CMK (cell line): ENCODE data around the gene OMG.
"Not testable (repeated sequence)": the region's sequence is repeated elsewhere in the genome, so short reads cannot be mapped to it uniquely, and the experiment has no call there.

ENCODE experiments used
- DNase-seq: peaks from one replicate; pipeline ENCODE4 v3.0.0-alpha.2; 2010; ENCODE audit warnings: low read depth

OMG gene

GRCh38 chr17:31308372-31309334 is 11.6 kb upstream of the OMG start:
- no peak for DNase-seq

GRCh38 chr17:31307640-31308039 is 10.6 kb upstream of the OMG start:
- DNase-seq, result no peak

- DNase-seq, result no peak
Observed at GRCh38 chr17:31299624-31300023, 2.6 kb upstream of the OMG start.

DNA sequence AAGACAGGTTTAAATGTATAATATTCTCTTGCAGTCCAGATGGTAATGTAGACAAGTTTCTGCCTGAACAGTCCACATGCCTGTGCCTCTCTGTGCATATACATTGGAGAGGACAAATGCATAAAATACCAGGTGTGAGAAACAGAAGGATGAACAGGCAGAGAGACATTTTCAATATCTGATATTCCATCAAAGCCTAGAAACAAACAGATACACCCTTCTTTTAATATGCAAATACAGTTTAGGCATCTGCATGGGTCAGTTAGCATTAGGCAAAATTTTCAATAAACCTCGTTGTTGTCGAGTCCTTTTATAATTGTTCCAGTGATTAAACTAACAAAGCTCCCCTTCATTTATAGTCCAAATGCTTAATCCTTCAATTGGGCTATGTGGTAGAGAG is 897 bp downstream of the OMG start:
- no peak for DNase-seq

GRCh38 chr17:31295489-31295871 is 1.6 kb downstream of the OMG start:
- no peak for DNase-seq

DNA sequence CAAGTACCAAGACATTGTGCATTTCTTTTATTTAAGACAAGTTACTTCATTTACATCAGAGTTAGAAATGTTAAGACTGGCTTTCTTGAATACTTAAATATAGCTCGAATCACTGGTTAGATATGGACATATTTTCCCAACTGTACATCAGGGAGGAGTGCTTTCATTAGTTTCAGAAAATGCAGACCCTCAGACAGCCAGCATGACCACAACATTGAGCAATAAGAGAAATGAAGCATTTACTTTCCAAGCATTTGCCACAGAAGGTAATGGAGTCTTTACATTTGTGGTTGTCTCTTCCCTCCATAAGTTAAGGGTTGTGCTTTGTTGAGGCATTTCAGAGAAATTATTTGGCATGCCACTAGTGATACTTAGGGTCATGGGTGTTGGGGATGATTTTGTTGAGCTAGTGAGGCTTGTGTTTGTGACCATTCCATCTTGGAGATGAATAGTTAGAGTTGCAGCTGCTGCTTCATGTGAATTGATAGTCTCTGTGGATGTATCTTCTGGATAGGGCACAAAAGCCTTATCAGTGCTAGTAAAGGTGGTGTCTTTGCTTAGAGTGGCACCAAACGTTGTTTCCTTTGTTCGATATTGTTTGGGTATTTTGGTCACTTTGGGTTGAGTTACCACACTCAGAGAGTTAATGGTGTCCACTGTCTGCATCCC is 2.1 kb downstream of the OMG start:
- no peak for DNase-seq

- DNase-seq, result no peak
Observed at GRCh38 chr17:31294231-31294630, 2.8 kb downstream of the OMG start.

DNA sequence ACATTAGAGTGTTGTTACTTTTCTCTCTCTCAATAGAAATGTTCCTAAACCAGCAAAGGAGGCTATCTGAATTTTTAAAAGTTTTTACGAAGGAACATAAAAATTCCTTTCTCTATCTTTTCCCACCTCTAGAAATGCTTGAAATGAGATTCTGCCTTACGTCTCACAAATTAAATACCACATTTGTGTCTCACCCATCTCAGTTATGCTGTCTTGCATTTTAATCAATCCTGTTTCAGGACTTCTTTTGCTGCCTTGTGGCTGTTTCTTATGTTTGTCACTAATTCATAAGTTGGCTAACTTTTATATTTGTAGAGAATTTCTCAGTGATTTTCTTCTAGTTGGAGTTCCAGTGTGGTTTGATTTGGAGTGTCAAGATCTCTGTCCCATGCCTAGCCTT is 3.5 kb downstream of the OMG start:
- DNase-seq, result no peak

DNA sequence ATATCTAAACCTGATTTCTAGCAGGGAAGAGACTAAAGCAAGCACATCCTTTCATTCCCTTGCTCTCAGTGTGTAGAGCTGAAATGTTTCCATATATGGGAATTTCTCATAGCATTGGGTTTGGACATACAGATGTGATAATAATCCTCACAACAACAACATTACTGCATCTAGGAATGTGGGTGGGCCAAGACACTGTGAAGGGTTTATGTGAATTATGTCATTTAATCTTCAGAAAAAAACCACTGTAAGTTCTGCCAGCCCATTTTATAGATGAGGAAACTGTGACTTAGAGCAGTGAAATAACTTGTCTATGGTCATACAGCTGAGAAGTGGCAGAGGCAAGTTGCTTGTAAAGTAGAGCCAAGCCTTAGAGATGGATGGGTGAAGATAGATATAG is 5.2 kb downstream of the OMG start:
- no peak for DNase-seq

GRCh38 chr17:31289790-31290189 is 7.2 kb downstream of the OMG start:
- no peak for DNase-seq

DNA sequence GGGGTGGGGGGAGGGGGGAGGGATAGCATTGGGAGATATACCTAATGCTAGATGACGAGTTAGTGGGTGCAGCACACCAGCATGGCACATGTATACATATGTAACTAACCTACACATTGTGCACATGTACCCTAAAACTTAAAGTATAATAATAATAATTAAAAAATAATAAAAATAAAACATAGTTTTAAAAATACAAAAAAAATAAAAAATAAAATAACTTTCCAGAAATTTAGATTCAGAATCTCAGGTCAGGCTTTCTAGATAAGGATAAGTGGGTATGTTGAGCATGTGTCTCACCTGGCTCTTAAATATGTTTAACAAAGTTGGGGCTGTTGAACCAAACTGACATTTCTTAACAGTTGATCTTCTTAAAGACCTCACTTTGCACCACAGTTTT is 9.1 kb downstream of the OMG start:
- DNase-seq, result not testable (repeated sequence)

- DNase-seq, result no peak
Observed at GRCh38 chr17:31286587-31286986, 10.5 kb downstream of the OMG start.

DNA sequence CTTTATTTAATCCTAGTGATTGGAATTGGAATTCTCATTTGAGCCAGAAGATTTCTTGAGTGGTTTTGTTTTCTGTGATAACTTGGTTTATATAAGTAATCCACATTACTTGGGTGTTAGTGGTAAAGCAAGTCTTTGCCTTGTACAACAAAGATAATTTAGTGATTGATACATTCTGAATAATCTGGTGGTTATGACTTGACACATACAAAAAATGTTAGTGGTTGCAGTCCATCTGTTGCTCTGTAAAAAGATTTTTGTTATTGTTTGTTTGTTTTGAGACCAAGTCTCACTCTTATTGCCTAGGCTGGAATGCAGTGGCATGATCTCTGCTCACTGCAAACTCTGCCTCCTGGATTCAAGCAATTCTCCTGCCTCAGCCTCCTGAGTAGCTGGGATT is 13.2 kb downstream of the OMG start:
- DNase-seq, result no peak

DNA sequence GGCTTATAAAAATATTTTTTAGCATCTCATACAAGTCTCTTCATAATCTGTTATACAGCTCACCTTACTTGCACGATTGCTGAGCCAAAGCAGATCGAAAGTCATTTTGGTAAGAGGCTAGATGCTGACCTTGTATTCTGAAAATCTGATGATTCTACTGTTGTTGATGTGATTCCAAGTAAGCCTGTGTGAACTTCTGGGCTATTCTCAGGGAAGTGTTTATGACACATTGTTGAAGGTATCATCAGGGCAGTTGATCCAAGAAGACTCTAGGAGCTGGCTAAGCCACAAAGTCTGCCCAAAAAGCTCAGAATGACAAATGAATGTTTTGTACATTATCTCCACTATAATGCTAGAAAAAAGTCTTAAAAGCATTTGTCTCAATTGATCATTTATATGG is 16.0 kb downstream of the OMG start:
- no peak for DNase-seq

DNA sequence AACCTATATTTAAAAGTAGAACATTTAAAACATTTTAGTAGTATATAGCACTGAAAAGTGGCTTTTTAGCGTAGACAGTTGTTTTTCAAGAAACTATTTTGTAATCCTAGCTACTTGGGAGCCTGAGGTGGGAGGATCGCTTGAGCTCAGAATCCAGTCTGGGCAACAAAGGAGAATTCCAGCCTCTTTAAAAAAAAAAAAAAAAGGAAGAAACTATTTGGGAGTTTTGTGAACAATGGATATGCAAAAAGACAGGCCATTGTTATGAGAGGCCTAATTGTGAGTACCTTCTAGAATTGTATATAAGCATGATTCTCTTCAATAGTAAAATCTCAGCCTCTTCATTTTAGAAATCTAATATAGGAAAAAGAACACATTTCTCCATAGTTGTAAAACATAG is 17.6 kb downstream of the OMG start:
- no peak for DNase-seq

DNA sequence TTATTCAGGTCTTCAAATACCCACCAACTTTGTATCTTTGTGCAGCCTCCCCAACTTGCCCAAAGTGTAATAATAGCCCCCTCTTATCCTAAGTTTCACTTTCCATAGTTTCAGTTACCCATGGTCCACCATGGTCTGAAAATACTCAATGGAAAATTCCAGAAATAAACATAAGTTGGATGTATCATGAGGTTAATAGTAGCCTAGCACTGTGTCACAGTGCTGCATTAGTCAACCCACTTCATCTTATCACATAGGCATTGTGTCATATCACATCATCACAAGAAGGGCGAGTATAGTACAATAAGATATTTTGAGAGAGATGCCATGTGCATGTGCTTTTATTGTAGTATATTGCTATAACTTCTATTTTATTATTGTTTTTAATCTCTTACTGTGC is 21.9 kb downstream of the OMG start:
- no peak for DNase-seq

- no peak for DNase-seq
Observed at GRCh38 chr17:31274252-31274651, 22.8 kb downstream of the OMG start.

GRCh38 chr17:31273516-31273915 is 23.5 kb downstream of the OMG start:
- no peak for DNase-seq

DNA sequence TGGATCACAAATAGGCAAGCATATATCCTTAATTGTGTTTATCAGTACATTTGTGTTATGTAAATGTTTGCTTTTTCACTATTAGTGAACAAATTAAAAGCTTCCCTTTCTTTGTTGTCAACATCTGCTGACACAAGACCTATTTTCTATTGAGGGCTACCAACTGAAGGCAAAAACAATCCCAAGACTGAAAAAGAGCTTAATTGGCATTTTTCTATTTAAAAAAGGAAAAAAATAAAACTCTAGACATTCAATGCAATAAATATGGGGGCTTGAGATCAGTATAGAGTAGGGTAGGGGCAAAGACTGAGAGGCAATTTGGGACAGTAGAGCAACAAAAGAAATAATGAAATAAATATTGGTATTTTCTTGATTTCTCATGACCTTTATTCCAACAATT is 24.2 kb downstream of the OMG start:
- DNase-seq, result no peak

DNA sequence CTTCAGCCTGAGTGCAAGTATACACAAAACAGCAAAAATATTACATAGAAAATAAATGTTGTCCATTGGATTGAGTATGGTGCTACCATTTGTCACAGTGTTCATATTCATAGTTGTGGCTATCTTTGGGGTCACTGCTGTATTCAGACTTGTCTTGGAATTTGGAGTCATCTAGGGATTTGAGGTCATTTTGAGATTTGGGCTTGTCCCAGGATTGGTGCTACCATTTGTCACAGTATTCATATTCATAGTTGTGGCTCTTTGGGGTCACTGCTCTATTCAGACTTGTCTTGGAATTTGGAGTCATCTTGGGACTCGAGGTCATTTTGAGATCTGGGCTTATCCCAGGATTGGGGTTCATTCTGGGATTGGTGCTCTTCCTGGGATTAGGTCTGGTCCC is 24.8 kb downstream of the OMG start:
- DNase-seq, result no peak

DNA sequence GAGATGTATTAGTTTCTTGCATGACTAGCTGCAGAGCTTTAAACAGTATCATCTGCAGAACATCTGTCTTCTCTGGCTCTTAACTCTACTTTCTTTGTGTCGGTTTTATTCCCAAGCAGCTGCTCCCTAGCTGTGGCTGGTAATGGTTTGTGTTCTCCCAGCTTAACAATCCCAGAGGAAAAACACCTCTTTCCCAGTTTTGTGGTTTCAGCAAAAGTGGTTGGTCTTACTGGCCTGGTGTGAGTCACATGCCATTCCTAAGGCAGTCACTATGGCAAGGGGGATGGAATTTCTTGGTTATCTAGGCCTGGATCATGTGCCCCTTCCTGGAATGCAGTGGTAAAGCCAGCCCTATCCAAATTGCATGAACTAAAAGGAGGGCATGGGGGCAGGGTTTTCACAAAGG is 27.5 kb downstream of the OMG start:
- no peak for DNase-seq

DNA sequence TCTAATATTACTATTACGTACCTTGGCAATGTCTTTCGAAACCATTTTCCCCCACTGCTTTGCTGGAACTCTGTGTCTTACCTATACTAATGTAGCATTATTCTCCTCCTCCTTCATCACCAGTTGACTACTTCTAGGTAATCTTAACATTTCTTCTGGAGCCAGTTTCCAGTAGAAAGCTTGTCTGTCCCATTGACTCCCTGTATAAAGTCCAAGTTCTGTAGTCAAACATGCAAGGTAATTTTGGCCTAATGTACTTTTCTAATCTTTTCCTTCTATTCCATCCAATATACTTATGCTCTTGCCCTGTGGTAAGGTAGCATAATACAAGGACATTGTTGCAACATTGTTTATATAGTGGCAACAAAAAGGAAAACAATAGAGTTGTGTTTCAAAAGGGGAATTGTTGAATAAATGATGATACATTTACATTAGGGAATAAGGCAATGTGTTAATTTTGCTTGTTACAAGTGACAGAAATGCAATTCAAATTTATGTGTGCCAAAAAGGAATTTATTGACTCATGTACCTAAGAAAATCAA is 27.9 kb downstream of the OMG start:
- DNase-seq, result no peak

- no peak for DNase-seq
Observed at GRCh38 chr17:31266042-31266441, 31.0 kb downstream of the OMG start.
